ENCODE measurements around the gene TMEM184A.
A peak's percentile ranks its signal among the peaks of the same experiment; 100 is the strongest.

The TMEM184A gene

GRCh38 chr7:1539181-1539881 is 16.7 kb downstream of the TMEM184A start:
- no peak for DNase-seq (ENCODE audit: low read depth in 2 of 2)

GRCh38 chr7:1538544-1539180 is 17.3 kb downstream of the TMEM184A start:
- DNase-seq (ENCODE audit: low read depth in 2 of 2), result no peak

- no peak for DNase-seq (ENCODE audit: low read depth in 2 of 2)
Observed at GRCh38 chr7:1537535-1538412, 18.2 kb downstream of the TMEM184A start.

GRCh38 chr7:1536743-1537534 is 19.1 kb downstream of the TMEM184A start:
- DNase-seq (ENCODE audit: low read depth in 2 of 2), result no peak

GRCh38 chr7:1536455-1536742 is 19.6 kb downstream of the TMEM184A start:
- no peak for DNase-seq (ENCODE audit: low read depth in 2 of 2)

GRCh38 chr7:1535701-1536454 is 20.1 kb downstream of the TMEM184A start:
- DNase-seq (ENCODE audit: low read depth in 2 of 2), result no peak

- no peak for DNase-seq (ENCODE audit: low read depth in 2 of 2)
Observed at GRCh38 chr7:1535100-1535458, 20.9 kb downstream of the TMEM184A start.

- DNase-seq (ENCODE audit: low read depth in 2 of 2), result no peak
Observed at GRCh38 chr7:1534330-1535099, 21.5 kb downstream of the TMEM184A start.

GRCh38 chr7:1533547-1534329 is 22.3 kb downstream of the TMEM184A start:
- DNase-seq (ENCODE audit: low read depth in 2 of 2), result peak in 1 of 2 donors; percentile 34

- DNase-seq (ENCODE audit: low read depth in 2 of 2), result no peak
Observed at GRCh38 chr7:1533255-1533546, 22.8 kb downstream of the TMEM184A start.

GRCh38 chr7:1532456-1533254 is 23.4 kb downstream of the TMEM184A start:
- DNase-seq (ENCODE audit: low read depth in 2 of 2), result no peak

GRCh38 chr7:1531979-1532455 is 24.0 kb downstream of the TMEM184A start:
- no peak for DNase-seq (ENCODE audit: low read depth in 2 of 2)

- no peak for DNase-seq (ENCODE audit: low read depth in 2 of 2)
Observed at GRCh38 chr7:1531263-1531978, 24.6 kb downstream of the TMEM184A start.

- no peak for DNase-seq (ENCODE audit: low read depth in 2 of 2)
Observed at GRCh38 chr7:1530946-1531262, 25.1 kb downstream of the TMEM184A start.

- DNase-seq (ENCODE audit: low read depth in 2 of 2), result no peak
Observed at GRCh38 chr7:1529383-1530116, 26.5 kb downstream of the TMEM184A start.

GRCh38 chr7:1526271-1526754 is 29.7 kb downstream of the TMEM184A start:
- no peak for DNase-seq (ENCODE audit: low read depth in 2 of 2)

- DNase-seq (ENCODE audit: low read depth in 2 of 2), result no peak
Observed at GRCh38 chr7:1525409-1525808, 30.6 kb downstream of the TMEM184A start.

- DNase-seq (ENCODE audit: low read depth in 2 of 2), result no peak
Observed at GRCh38 chr7:1523844-1524243, 32.2 kb downstream of the TMEM184A start.

Data from stimulated activated CD8-positive, alpha-beta memory T cell treated with anti-CD3 and anti-CD28 coated beads, Interleukin-15, amount 100 ng/mL, for 48 hours (primary cell).